ENCODE data around the gene SPTA1.

SPTA1 gene

DNA sequence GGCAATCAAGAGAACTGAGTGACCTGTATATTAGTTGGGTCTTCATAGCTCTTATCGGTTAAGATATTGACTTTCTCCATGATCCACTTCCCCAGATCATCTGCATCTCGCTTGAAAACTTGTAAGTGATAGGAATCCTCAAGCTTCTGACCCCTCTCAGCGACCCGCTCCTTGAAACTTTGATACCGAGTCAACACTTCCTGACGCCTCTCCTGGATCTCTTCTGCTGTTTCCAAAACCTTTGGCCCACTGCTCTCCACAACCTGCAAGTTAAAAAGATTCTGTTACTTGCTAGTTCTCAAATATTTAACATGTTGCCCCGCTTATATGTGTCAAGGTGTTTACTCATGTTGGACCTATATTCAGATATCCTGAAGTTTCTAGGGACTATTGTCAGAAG lies 1.4 kb downstream of the SPTA1 start:
- DNase-seq (ENCODE audit: low read depth in 2 of 2): no peak

DNA sequence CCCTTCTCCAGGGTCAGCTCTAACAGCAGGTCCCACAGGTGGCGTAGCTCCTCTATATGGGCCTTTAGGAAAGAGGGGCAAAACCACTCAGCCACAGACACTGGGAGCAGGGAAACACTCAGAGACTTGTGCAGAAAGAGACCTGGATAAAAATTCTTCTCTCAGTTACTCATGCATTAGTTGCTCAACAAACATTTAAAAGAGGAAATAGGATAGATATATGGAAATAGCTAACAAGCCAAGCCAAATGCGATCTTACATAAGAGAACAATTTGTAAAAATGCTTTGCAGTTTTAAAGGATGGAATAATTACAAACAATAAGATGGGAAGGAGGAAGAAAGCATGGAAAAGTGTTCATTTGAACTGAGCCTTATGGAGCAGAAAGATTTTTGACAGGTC lies 4.9 kb downstream of the SPTA1 start:
- DNase-seq (ENCODE audit: low read depth in 2 of 2): no peak

DNA sequence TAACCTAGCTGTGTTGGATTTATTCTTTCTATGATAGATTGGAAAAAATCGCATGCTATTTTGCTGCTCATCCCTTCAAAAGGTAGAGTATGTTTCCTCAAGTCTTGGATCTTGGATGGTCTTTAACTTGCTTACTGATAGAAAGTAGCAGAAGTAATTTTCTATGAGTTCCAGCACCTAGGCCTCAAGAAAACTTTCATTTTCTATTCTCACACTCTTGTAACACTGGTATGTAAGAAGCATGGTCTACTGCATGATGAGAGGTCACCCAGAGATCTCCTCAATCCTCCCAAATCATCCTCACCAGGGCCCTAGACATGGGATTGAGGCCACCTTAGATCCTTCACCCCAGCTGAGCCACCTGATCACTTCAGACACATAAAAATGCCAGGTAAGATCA lies 7.2 kb downstream of the SPTA1 start:
- no peak for DNase-seq (ENCODE audit: low read depth in 2 of 2)

DNA sequence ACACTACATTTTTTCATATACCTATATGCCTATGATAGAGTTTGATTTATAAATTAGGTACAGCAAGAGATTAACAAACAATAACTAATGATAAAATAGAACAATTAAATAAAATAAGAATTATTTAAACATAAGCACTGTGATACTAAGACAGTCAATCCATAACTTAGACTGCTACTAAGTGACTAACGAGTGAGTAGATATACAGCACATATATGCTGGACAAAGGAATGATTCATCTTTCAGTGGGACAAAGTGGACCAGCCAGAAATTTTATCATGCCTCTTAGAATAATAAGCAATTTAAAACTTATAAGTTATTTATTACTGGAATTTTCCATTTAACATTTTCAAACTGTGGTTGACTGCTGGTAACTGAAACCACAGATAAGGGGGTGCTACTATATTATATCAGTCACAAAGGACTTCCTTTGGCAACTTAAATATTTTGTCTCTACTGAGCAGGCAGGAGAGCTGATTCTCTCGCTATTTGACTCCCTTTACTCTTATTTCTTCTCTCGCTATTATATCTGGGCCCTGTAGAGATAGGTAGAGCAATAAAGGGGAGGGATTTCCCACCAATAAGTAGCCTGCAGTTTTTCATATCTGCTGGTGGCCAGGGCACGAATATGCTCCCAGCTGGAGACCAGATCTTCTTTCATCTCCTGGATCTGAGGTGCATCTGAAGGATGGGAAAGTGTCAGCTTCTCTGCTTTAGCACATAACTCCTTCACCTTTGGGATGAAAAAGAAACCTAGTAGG lies 10.8 kb downstream of the SPTA1 start:
- DNase-seq (ENCODE audit: low read depth in 2 of 2): no peak

DNA sequence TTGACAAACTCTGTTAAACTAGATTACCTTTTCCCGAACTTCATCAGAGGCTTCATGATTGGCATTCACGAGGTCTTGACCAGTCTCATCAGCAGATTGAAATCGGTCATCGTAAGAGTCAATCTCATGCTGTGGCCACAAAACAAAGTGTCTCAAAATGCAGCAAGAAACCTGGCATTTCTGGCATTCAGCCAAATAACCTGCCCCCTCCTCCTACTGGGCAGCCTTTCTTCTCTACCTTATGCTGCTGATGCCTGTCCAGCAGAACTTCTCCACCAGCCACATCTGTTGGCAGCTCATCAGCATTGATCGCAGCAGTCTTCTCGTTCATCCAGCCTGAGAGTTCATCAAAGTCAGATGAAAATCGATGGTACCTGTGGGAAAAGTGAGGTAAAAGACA lies 12.2 kb downstream of the SPTA1 start:
- no peak for DNase-seq (ENCODE audit: low read depth in 2 of 2)

DNA sequence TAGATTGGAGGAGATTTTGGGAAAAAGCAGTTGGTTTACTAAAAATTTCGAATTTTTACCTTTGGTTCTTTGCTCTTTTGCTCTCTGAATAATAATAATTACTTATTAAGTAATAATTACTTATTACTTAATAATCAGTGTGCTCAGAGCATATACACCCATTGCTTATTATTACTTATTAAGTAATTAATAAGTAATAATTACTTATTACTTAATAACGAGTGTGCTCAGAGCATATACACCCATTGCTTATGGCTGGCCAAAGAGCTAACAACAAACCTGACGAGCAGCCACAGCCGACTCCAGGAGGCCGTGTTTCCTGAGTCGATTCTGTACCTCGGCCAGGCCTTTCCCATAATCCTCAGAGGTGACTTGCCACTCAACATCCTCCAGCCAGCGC lies 20.5 kb downstream of the SPTA1 start:
- DNase-seq (ENCODE audit: low read depth in 2 of 2): no peak

DNA sequence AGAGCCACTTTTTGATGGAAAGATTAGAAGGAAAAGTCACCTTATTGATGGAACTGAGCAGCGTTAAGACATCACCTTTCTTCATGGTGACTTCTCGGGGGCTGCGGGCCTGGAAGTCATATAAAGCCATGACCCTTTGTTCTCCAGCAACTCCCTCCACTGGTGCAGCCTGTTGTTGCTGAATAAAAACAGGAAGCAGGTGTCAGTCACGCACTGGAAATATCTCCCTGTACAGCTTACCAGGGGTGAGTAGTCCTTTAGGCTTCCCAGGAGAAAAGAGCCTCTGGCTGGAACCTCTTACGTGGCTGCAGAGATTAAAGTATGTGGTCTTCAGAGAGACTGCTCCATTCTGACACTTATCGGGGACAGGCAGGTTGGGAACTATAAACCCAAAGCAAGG lies 31.9 kb downstream of the SPTA1 start:
- DNase-seq (ENCODE audit: low read depth in 2 of 2): no peak

DNA sequence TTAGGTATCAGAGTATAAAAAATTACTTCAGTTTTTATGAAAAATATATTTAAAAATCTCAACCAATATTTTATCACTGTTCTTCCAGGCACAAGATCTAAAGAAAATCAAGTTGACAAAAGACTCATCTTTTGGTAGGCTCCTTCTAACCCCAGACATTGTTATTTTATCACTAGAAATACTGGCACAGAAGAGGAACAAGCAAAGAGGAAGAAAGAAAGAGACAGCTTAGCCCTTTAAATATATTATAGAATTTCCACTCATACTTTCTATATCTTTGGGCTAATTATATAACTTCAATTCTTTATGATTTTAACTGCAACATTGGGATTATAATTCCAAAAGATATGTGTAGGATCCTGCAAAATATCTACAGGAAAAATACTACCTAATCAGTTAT lies 32.4 kb downstream of the SPTA1 start:
- DNase-seq (ENCODE audit: low read depth in 2 of 2): no peak

DNA sequence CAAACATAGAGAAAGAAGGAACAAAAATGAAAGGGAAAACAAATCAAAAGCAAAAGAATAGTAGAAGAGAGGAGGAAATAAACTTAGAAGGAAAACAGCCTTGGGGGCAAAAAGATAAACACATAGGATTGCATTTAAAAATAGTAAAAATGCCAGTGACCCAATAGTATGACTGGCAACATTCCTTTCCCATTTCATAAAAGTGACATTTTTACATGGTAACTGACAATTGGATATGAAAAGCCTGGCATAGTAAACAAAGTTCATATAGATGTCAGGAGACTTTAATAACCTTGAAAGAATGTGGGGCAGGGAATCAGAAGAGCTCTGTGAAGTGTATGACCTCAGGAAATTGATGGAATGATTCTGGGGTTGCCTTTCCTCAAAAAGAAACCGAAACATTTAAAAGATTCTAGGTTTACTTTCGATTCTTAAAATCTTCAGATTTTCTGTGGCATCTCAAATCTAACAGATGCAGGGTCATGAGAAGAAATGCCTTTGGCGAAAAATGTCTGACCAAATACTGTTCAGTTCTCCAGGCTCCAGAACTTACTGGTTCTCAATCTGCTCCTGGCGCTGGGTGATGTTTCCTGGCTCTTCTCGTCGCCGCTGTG lies 33.7 kb downstream of the SPTA1 start:
- DNase-seq (ENCODE audit: low read depth in 2 of 2): no peak

DNA sequence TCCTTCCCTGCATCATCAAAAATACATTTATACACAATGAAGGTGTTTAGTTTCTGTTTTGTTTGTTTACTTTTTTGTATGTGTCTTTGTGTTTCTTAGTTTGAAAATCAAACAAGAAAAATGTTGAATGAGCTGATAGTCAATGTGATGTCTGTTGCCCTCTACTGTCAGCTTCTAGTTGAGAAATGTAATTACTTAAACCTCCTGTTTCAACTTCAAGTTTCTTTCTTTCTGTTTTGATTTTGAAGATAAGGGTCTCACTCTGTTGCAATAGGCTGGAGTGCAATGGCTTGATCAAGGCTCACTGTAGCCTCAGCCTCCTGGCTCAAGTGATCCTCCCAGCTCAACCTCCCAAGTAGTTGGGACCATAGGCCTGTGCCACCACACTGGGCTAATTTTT lies 37.5 kb downstream of the SPTA1 start:
- DNase-seq (ENCODE audit: low read depth in 2 of 2): no peak

DNA sequence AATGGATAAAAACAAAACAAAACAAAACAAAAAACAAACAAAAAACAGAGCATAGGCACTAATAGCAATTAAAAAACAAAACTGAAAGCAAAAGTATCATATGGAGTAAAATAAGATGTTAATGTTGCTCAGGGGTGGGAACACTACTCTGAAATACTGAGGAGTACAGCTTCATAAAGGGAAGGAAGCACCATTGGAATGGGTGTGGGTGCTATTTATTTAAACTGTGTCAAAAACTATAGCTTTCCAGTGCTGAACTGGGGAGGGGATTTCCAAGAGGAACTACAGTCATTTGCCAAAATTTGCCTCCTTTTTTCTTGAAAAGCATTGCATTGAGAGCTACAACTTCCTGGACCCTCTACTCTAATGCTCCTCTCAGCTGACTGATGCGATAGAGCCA lies 40.0 kb downstream of the SPTA1 start:
- no peak for DNase-seq (ENCODE audit: low read depth in 2 of 2)

DNA sequence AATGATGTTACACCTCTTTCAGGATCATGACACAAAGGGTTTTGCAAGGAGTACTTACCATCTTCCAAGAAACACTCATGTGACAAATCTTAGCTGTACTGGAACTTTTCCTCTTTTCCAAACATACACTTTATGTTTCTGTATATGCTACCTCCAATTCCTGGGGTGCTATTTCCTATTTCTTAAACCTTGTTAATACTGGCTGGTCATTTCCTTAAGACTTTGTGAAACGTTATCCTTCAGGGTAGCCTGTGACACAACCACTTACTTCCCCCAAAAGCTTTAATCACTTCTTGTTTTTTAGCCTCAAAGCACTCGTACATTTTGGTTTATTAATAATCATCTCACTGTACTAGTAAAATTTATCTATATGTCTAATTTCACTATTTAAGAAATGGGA lies 42.1 kb downstream of the SPTA1 start:
- DNase-seq (ENCODE audit: low read depth in 2 of 2): no peak

DNA sequence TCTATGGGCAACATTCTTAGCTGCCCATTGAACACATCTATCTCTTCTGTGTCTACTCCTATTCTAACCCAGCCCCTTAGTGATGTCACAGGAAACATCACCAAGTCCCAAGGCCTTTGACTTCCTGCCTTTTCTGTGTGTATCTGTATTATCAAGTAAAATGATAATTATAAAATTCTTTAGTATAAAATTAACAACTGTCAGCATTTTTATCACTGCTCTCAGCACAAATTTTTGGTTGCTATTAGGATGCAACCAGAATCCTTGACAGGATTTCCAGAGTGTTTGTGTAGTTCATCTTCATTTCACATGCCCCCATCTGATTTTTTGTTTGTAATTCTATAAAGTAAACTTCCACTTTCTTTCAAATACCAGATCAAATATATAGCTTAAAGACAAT lies 47.6 kb downstream of the SPTA1 start:
- DNase-seq (ENCODE audit: low read depth in 2 of 2): no peak

DNA sequence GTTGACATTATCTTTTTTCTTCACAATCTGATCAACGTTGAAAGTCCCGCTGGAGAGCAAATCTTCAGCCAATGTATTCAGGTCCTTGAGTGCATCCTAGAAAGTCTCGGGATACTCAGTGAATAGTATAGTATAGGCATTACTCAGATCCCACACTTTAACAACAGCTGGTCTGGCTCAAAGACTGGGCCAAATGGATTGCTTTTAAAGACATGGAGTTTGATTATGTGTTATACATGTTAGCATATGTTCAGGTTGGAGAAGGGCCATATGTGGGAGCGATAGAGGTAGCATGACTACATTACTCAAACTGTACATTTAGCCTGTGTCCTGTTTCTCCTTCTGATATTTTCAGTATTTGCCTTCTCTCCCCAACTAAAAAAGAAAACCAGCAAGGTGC lies 48.4 kb downstream of the SPTA1 start:
- no peak for DNase-seq (ENCODE audit: low read depth in 2 of 2)

DNA sequence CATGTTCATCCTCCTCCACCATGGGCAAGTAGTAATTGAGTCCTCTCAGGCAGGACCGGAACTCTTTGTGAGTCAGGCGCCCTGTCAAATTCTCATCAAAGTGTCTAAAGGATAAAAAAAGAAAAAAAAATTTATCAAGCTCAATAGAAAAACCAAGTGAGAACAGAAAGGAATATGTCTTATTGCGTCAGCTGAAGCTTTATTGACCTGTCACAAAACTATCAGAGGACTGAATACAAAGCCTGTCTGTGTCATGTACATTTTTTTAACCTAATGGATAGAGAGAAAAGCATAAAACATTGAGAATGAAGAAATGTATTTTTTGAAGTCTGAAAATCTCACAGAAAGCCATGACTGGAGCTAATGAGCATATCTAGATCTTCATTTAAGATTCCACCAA lies 72.8 kb downstream of the SPTA1 start:
- no peak for DNase-seq (ENCODE audit: low read depth in 2 of 2)

DNA sequence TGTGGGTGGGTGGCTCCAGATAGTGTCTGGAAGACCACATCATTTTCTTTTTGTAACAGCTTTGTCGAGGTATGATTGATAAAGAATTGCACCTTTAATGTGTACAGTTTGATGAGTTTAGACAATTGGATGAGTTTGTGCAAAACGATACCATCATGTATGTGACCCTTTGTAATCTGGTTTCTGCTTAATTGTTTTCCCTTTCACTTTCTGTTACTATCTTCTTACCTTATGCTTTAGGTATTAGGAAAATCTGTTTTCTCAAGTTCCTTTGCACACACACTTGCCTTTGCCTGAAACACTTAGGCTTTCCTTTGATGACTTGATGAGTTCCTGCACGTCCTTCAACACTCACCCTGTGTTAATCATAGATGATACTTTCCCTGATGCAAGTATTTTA lies 74.6 kb downstream of the SPTA1 start:
- DNase-seq (ENCODE audit: low read depth in 2 of 2): no peak

DNA sequence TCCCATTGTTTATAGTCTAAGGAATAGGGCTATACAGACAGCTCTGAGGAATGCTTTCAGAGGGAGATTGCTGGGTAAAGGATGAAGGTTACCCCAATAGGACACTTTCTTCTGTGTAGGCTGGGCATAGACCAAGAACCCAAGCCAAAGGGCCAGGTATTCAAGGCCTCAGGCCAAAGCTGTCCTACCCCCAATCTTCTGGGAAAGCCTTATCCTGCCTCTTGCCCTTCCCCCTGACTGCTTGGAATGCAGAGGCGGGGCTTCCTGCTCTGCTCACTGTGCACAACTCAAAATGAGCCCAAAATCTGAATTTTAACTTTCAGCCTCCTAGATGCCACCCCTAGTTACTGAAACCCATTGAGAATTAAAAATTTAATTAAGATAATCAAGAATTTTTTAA lies 79.2 kb downstream of the SPTA1 start:
- DNase-seq (ENCODE audit: low read depth in 2 of 2): no peak

DNA sequence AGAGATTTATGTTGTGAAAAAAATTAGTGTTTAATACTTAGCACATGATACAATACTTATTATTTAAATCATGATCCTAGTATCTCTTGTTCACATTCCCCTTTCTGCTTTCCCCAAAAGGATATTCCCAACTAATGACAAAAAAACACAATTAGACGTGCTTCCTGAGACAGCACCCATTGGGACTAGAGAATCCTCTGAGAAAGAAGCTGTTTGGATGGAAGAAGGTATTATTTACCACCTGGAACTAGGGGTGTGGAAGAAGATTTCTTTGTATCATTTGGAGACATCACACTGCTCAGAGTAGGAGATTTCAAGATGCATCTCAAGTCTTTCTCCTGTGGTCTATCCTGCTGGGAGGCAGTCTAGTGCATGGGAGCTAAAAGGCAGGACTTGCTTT lies 81.5 kb downstream of the SPTA1 start, which contains the start of gene OR10Z1:
Gene OR10Z1, plus strand, starts transcription at position 301 of the 400 bp plus-strand sequence. CDS start 1,171 bp downstream, outside the sequence.
- DNase-seq (ENCODE audit: low read depth in 2 of 2): no peak

DNA sequence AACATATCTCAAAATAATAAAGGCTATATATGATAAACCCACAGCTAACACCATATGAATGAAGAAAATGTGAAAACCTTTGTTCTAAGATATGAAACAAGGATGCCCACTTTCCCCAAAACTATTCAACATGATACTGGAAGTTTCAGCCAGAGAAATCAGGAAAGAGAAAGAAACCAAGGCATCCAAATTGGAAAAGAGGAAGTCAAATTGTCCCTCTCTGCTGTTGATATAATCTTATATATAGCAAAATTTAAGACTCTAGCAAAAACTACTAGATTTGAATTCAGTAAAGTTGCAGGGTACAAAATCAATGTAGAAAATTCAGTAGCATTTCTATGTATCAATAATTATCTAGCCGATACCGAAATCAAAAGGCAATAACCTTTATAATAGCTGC lies 85.8 kb downstream of the SPTA1 start:
- no peak for DNase-seq (ENCODE audit: low read depth in 2 of 2)

DNA sequence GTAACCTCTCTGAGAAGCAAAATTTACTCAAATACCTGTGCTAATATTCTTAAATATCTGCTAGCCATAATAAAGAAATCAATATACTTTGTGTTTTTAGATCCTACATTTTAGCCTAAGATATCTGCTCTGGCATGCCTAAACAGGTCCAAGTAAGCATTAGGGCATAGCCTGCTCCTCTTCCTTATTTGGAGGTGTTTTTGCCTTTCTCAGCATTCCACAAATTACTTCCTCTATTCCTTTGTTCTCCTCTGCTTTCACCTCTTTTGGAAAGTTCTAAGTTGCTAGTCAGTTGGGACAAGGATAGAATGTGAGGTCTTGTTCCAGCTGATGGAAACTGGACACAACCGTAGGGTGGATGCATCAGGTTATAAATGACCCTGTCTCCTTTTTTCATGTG lies 99.6 kb downstream of the SPTA1 start:
- DNase-seq (ENCODE audit: low read depth in 2 of 2): no peak

DNA sequence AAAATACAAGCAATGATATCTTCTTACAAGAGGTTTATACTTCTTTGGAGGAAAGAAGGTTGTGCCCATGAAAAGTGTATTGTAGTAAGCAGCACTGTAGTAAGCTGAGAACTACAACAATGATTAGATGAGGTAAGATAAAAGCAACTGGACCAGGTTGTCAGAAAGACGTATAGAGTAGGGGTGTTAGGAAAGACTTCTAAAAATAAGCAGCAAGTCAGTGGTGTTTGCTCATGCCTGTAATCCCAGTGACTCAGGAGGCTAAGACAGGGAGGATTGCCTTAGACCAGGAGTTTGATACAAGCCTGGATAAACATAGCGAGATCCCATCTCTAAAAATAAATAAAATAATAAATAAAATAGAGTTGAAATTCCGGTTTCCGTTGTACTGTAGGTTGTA lies 102.6 kb downstream of the SPTA1 start:
- DNase-seq (ENCODE audit: low read depth in 2 of 2): no peak

DNA sequence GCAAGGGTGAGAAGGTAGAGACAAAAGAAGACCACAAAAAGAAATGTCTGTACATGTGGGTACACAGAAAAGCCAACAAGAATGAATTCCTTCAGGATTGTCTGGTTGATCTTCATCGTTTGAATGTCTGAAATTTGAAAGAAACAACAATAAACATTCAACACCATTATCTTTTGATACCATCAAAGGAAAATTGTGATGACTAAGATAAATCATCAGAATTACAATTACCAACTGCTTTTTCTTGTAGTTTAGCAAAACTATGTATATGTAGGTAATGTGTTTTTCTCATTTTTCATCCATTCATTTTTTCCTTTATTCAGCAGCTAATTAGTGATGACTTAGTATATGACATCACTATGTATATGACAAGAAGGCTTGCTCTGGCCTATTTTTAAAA lies 106.8 kb downstream of the SPTA1 start, which contains the start of gene OR10X1:
Gene OR10X1, minus strand, starts transcription at position 167 of the 400 bp plus-strand sequence. Its CDS starts 0 bp downstream, at position 167.
- no peak for DNase-seq (ENCODE audit: low read depth in 2 of 2)

DNA sequence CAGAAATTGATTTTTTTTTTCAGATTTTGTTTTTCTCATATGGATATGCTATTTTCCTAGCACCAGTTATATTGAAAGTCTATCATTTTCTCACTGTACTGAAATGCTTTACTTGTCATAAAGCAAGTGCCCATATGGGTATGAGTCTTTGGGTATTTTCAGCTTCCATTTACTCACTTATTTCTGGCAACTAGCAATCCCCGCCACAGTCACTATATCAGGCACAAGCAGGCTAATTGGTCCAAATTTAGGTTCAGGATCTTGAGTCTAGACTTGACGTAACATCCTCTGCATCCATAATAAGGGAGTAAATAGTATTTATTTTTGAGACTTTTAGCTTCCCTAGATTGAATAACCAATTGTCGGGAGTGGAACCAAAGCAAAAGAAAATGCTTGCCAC lies 109.0 kb downstream of the SPTA1 start:
- DNase-seq (ENCODE audit: low read depth in 2 of 2): no peak

DNA sequence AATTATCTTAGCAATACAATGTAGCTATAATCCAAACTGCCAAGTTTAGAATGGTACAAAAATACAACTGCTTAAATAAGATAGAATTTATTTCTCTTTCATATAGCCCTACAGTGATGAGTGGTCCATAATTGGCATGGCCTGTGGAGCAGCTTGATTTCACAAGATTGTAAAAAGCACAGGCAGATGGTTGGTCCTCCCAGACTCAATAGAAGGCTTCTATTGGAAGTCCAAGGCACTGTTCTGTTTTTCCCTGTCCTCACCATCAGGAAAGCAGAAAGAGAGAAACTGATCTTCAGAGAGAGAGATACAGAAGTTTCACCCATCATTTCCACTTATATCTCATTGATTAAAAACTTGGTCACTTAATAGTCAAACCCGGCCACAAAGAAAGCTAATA lies 114.3 kb downstream of the SPTA1 start:
- no peak for DNase-seq (ENCODE audit: low read depth in 2 of 2)

All from fibroblast of skin of left biceps (primary cell).